Measurements from ENCODE around the gene NT5DC4.

The NT5DC4 gene

GRCh38 chr2:112720785-112721184, at the start of gene NT5DC4:
Gene NT5DC4 (plus strand): TSS chr2:112721020. CDS start chr2:112721080, 60 bp downstream.
- in situ Hi-C loops (cut with MboI; ENCODE audit: low sequenced_read_pairs): no loop called here

GRCh38 chr2:112671801-112672200, 49.0 kb upstream of the NT5DC4 start:
- in situ Hi-C loops (cut with MboI; ENCODE audit: low sequenced_read_pairs): no loop called here

- in situ Hi-C loops (cut with MboI; ENCODE audit: low sequenced_read_pairs): no loop called here
Observed at GRCh38 chr2:112673008-112673407, 47.8 kb upstream of the NT5DC4 start.

GRCh38 chr2:112674229-112674628, 46.6 kb upstream of the NT5DC4 start:
- in situ Hi-C loops (cut with MboI; ENCODE audit: low sequenced_read_pairs): no loop called here

- in situ Hi-C loops (cut with MboI; ENCODE audit: low sequenced_read_pairs): no loop called here
Observed at GRCh38 chr2:112679484-112679883, 41.3 kb upstream of the NT5DC4 start.

- in situ Hi-C loops (cut with MboI; ENCODE audit: low sequenced_read_pairs): no loop called here
Observed at GRCh38 chr2:112680666-112681101, 40.1 kb upstream of the NT5DC4 start.

GRCh38 chr2:112682101-112682500, 38.7 kb upstream of the NT5DC4 start:
- in situ Hi-C loops (cut with MboI; ENCODE audit: low sequenced_read_pairs): no loop called here

- in situ Hi-C loops (cut with MboI; ENCODE audit: low sequenced_read_pairs): no loop called here
Observed at GRCh38 chr2:112683550-112684414, 37.0 kb upstream of the NT5DC4 start.

GRCh38 chr2:112684415-112684775, 36.4 kb upstream of the NT5DC4 start:
- in situ Hi-C loops (cut with MboI; ENCODE audit: low sequenced_read_pairs): no loop called here

GRCh38 chr2:112685271-112685884, 35.4 kb upstream of the NT5DC4 start:
- in situ Hi-C loops (cut with MboI; ENCODE audit: low sequenced_read_pairs): no loop called here

GRCh38 chr2:112686348-112687217, 34.2 kb upstream of the NT5DC4 start:
- in situ Hi-C loops (cut with MboI; ENCODE audit: low sequenced_read_pairs): no loop called here

GRCh38 chr2:112687522-112687921, 33.3 kb upstream of the NT5DC4 start:
- in situ Hi-C loops (cut with MboI; ENCODE audit: low sequenced_read_pairs): no loop called here

GRCh38 chr2:112688086-112688880, 32.5 kb upstream of the NT5DC4 start:
- in situ Hi-C loops (cut with MboI; ENCODE audit: low sequenced_read_pairs): no loop called here

GRCh38 chr2:112690853-112691401, 29.9 kb upstream of the NT5DC4 start:
- in situ Hi-C loops (cut with MboI; ENCODE audit: low sequenced_read_pairs): no loop called here

GRCh38 chr2:112691881-112692281, 28.9 kb upstream of the NT5DC4 start:
- in situ Hi-C loops (cut with MboI; ENCODE audit: low sequenced_read_pairs): no loop called here

GRCh38 chr2:112692495-112692911, 28.3 kb upstream of the NT5DC4 start:
- in situ Hi-C loops (cut with MboI; ENCODE audit: low sequenced_read_pairs): no loop called here

GRCh38 chr2:112692918-112693317, 27.9 kb upstream of the NT5DC4 start:
- in situ Hi-C loops (cut with MboI; ENCODE audit: low sequenced_read_pairs): no loop called here

GRCh38 chr2:112693596-112693995, 27.2 kb upstream of the NT5DC4 start:
- in situ Hi-C loops (cut with MboI; ENCODE audit: low sequenced_read_pairs): no loop called here

- in situ Hi-C loops (cut with MboI; ENCODE audit: low sequenced_read_pairs): no loop called here
Observed at GRCh38 chr2:112694182-112694581, 26.6 kb upstream of the NT5DC4 start.

- in situ Hi-C loops (cut with MboI; ENCODE audit: low sequenced_read_pairs): no loop called here
Observed at GRCh38 chr2:112698834-112699515, 21.8 kb upstream of the NT5DC4 start.

Data from hTERT RPE-1 (cell line).